ENCODE measurements around the gene PRPF6.
"Not testable (repeated sequence)": the region's sequence is repeated elsewhere in the genome, so short reads cannot be mapped to it uniquely, and the experiment has no call there.

PRPF6 gene

GRCh38 chr20:63960654-63961621 lies 20.0 kb upstream of the PRPF6 start:
- not testable (repeated sequence) for DNase-seq (ENCODE audit: low spot score)

- no peak for DNase-seq (ENCODE audit: low spot score)
Measured at GRCh38 chr20:63961664-63962425, 19.1 kb upstream of the PRPF6 start.

DNA sequence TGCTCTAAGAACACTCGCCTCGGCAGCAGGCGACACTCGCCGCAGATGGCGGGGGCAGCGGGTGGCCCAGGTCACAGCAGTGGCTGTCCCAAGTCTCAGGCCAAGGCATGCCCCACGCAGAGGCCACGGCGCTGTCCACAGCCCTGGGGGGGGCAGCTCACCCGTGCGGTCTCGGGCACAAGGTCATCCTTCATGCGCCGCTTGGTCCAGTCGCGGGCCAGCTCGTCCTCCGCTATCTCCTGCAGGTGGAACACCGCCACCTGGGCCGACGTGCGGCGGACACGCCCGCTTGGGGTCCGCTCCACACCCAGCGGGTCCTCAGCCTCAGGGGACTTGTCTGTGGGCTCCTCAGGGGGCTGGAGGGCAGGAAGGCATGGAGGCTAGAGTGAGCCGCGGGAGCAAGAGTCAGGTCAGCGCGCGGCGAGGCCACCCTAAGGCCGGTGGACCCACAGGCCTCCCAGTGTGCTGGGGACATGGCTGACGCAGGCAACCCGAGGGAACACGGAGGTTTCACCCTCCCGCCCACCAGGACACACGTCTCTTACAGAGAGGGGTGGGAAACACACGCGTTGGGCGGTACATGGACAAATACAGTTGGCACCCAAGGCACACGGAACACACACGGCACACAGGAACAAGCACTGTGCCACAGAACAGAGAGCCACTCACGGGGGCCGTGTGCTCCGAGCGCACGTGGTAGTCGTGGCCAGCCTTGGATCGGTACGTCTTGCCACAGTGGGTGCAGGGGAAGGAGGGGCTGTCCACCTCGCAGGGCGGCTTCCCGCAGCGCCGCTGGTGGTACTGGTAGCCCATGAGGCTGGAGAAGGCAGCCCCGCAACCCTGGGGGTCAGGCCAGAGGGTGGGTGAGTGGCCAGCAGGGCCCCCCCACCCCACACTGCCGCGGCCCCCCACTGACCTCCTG lies 18.2 kb upstream of the PRPF6 start:
- DNase-seq (ENCODE audit: low spot score) = no peak

- no peak for DNase-seq (ENCODE audit: low spot score)
Measured at GRCh38 chr20:63963348-63963741, 17.6 kb upstream of the PRPF6 start.

GRCh38 chr20:63963784-63964301 lies 17.1 kb upstream of the PRPF6 start:
- no peak for DNase-seq (ENCODE audit: low spot score)

- no peak for DNase-seq (ENCODE audit: low spot score)
Measured at GRCh38 chr20:63964412-63964811, 16.5 kb upstream of the PRPF6 start.

DNA sequence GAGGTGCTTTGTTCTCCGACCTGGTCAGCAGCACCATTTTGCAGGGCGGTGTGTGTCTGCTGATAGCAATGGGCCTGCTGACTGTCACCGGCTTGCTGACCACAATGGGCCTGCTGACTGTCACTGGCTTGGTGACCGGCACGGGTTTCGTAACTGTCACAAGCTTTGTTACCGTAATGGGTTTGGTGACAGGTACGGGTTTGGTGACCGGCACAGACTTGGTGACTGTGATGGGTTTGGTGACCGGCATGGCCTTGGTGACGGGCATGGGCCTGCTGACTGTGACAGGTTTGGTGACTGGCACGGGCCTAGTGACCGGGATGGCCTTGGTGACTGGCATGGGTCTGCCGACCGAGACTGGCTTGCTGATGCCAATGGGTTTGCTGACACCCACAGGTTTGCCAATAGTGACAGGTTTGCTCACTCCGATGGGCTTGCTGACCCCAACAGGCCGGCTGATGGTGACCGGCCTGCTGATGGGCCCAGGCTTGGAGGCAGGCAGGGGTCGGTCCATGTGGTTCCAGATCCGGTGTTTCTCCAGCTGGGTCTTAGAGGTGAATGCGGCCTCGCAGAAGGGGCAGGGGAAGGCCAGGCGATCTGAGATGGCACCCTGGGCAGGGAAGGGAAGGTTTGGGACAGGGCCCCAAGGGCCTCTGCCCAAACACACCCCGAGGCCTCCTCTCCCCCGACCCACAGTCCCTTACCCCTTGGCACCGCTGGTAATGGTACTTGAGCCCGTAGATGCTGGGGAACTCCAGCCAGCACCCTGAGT lies 14.6 kb upstream of the PRPF6 start:
- no peak for DNase-seq (ENCODE audit: low spot score)

GRCh38 chr20:63966944-63967322 lies 14.0 kb upstream of the PRPF6 start:
- no peak for DNase-seq (ENCODE audit: low spot score)

- no peak for DNase-seq (ENCODE audit: low spot score)
Measured at GRCh38 chr20:63967330-63968135, 13.4 kb upstream of the PRPF6 start.

GRCh38 chr20:63968136-63968927 lies 12.6 kb upstream of the PRPF6 start:
- DNase-seq (ENCODE audit: low spot score) = no peak

DNA sequence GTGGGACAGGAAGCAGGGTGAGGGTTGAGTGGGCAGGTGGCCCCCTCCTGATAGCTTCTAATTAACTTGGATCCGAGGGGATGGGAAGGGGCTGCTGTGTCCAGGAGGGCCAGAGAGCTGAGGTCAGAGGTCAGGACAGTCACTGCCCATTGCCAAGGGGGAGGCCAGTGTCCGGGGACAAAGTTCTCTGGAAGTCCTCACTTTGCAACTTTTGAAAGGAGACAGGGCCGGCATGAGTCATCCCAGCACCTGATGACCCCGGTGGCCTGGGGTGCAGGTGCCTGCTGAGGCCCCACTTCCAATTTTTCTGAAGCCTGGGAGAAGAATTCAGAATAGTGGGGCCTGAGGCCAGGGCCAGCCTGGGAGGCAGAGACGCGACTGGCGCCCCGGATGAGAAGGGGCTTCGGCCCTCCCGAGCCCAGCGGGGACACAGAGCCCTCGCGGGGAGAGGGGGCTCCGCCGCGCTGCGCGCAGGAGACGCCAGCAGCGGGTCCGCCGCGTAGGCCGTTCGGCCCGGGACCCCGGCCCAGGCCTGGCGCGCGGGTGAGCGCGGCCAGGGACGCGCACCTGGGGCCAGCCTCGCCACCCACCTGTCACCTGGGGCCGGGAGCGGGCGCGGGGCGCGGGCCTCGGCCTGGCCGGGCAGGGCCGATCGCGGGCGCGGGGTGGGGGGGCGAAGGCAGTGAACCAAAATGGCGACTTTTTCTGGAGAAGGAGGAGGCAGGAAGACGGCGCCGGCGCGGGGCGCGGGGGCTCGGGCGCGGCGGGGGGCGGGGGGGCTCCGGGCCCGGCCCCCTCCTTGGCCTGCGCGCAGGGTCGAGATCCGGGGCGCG lies 11.8 kb upstream of the PRPF6 start:
- DNase-seq (ENCODE audit: low spot score) = peak; percentile 77

DNA sequence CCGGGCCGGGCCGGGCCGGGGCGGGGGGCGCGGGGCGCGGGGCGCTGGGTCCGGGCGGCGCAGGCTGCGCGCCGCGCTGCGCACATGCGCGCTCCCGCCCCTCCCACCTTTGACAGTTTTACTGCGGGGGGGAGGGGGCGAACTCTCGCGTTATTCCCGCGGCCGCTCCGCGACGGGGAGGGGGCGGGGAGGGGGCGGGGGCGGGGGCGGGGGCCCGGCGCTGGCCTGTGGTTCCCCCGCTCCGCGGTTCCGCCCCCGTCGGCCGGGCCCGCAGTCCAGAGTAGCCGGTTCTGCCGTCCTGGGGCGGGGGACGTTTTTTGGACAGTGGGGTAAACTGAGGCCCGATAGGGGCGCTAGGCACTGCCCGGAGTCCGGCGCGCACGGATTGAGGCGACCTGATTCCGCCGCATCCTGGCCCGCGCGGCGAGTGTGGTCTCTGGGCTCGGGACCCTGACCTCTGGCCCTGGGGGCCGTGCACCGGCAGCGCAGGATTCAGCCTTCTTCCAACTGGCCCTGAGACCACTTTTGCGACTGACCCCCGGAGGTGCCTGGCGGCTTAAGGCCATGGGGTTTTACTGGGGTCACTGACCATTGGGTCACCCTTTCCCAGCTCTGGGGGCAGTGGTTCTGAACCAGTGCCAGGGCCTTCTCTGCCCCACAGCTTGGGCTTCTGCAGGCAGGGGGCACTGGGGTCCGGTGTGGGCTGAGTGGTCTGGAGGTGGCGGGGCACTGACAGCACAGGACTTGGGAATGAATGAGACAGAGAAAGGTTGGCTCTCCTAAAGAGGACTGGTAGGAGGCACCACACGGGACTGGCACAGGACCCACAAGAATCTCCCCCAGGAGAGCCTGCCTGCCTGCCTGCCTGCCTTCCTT lies 10.9 kb upstream of the PRPF6 start, which contains the start of gene ZNF512B:
Gene ZNF512B, minus strand, starts transcription at position 93 of the 876 bp plus-strand sequence. CDS start 1,980 bp downstream, outside the sequence.
- peak; percentile 93 for DNase-seq (ENCODE audit: low spot score)

DNA sequence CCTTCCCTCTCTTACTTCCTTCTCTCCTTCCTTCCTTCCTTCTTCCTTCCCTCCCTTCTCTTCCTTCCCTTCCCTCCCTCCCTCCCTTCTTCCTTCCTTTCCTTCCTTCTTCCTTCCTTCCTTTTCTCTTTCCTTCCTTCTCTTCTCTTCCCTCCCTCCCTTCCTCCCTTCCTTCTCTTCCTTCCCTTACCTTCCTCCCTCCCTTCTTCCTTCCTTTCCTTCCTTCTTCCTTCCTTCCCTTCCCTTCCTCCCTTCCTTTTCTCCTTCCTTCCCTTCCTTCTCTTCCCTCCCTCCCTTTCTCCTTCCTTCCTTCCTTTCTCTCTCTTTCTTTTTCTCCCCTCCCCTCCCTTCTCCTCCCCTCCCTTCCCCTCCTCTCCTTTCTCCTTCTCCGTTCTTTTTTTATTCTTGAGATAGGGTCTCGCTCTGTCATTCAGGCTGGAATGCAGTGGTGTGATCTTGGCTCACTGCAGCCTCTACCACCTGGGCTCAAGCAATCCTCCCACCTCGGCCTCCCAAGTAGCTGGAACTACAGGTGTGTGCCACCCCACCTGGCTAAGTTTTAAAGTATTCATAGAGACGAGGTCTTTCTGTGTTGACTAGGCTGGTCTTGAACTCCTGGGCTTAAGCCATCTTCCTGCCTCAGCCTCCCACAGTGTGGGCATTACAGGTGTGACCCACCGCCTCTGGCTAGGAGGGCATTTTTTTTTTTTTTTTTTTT lies 10.1 kb upstream of the PRPF6 start:
- no peak for DNase-seq (ENCODE audit: low spot score)

DNA sequence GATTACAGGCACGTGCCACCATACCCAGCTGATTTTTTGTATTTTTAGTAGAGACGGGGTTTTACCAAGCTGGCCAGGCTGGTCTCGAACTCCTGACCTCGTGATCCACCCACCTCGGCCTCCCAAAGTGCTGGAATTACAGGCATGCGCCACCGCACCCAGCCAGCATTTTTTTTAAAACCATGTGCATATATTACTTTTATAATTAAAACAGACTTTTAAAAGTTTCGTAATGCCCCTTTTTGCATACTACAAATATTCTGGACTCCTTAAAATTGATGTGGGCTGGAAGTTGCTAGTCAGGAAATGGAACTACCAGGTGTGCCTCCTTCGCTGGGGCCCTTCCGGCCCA lies 9.0 kb upstream of the PRPF6 start:
- not testable (repeated sequence) for DNase-seq (ENCODE audit: low spot score)

DNA sequence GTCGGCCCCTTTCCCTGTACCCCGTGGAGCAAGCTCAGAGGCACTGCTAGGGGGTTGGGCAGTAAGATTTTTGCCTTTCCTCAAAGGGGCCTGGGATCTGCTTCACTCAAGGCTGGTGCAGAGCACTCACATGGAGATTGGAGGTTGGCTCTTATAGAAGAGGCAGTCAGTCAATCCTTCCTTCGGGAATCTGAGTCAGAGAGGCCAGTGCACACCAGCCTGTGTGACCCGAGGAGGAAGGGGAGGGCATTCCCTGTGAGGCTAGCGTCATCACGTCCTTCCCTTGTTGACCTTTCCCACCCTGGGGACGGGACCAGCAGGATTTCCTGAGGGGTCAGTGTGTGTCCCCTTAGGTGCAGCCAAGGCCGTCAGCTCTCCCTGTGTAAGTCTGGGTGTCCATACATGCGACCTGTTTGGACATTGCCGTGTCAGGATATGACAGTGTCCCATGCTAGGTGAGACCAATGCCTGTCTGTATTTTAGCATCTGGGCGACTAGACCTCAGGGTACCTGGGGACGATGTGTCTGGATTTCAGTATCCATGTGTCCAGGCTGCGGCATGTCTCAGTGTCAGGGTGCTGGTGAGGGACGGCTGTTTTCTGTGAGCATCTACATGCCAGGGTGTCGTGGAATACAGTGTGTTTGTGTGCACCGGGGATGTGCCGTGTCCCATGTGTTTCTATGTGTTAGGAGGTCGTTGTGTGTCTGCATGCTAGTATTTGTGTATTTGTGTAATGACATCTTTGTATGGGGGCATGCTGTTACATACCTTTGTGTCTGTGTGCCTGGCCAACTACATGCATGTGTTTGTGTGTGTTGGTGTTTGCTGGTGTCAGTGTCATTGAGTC lies 8.4 kb upstream of the PRPF6 start:
- peak; percentile 3 for DNase-seq (ENCODE audit: low spot score)

DNA sequence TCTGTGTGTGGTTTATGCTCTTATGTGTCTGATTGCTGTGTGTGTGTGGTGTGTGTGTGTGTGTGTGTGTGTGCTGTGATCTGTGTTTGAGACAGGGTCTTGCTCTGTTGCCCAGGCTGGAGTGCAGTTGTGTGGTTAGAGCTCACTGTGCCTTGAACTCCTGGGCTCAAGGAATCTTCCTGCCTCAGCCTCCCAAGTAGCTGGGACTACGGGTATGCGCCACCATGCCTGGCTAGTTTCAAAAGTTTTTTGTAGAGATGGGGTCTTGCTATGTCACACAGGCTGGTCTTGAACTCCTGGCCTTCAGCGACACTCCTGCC lies 7.8 kb upstream of the PRPF6 start:
- no peak for DNase-seq (ENCODE audit: low spot score)
